Measurements from ENCODE around the gene CERS6.

Gene CERS6

GRCh38 chr2:168462543-168463045 lies 6.5 kb downstream of the CERS6 start:
- in situ Hi-C loops (cut with HindIII; ENCODE audit: low sequenced_read_pairs), result no loop called here
- H3K4me3 ChIP-seq (ENCODE audit: low read depth, low read length), result no peak overlapping the region
- DNase-seq (ENCODE audit: low read depth, low spot score), result no peak

GRCh38 chr2:168465594-168465993 lies 9.5 kb downstream of the CERS6 start:
- no peak for TF ChIP-seq CTCF (IDR thresholded peaks at IDR 0.05; ENCODE audit: low read depth, low read length)

More at GRCh38 chr2:168462543-168463045, 6.5 kb downstream of the CERS6 start:
- TF ChIP-seq CTCF (IDR thresholded peaks at IDR 0.05; ENCODE audit: low read depth, low read length), result no peak

GRCh38 chr2:168466190-168466737 lies 10.2 kb downstream of the CERS6 start:
- no peak for DNase-seq (ENCODE audit: low read depth, low spot score)
- in situ Hi-C loops (cut with HindIII; ENCODE audit: low sequenced_read_pairs), result no loop called here
- no peak for TF ChIP-seq CTCF (IDR thresholded peaks at IDR 0.05; ENCODE audit: low read depth, low read length)
- H3K4me3 ChIP-seq (ENCODE audit: low read depth, low read length), result no peak overlapping the region

More at GRCh38 chr2:168465594-168465993, 9.5 kb downstream of the CERS6 start:
- H3K4me3 ChIP-seq (ENCODE audit: low read depth, low read length), result no peak overlapping the region
- in situ Hi-C loops (cut with HindIII; ENCODE audit: low sequenced_read_pairs), result no loop called here
- DNase-seq (ENCODE audit: low read depth, low spot score), result no peak

- no peak for DNase-seq (ENCODE audit: low read depth, low spot score)
- TF ChIP-seq CTCF (IDR thresholded peaks at IDR 0.05; ENCODE audit: low read depth, low read length), result no peak
- in situ Hi-C loops (cut with HindIII; ENCODE audit: low sequenced_read_pairs), result no loop called here
- H3K4me3 ChIP-seq (ENCODE audit: low read depth, low read length), result no peak overlapping the region
Observed at GRCh38 chr2:168466834-168467565, 10.9 kb downstream of the CERS6 start.

- in situ Hi-C loops (cut with HindIII; ENCODE audit: low sequenced_read_pairs), result no loop called here
- TF ChIP-seq CTCF (IDR thresholded peaks at IDR 0.05; ENCODE audit: low read depth, low read length), result no peak
- DNase-seq (ENCODE audit: low read depth, low spot score), result no peak
- H3K4me3 ChIP-seq (ENCODE audit: low read depth, low read length), result no peak overlapping the region
Observed at GRCh38 chr2:168467729-168468128, 11.7 kb downstream of the CERS6 start.

- no peak for DNase-seq (ENCODE audit: low read depth, low spot score)
- no peak overlapping the region for H3K4me3 ChIP-seq (ENCODE audit: low read depth, low read length)
- no peak for TF ChIP-seq CTCF (IDR thresholded peaks at IDR 0.05; ENCODE audit: low read depth, low read length)
- in situ Hi-C loops (cut with HindIII; ENCODE audit: low sequenced_read_pairs), result no loop called here
Observed at GRCh38 chr2:168468354-168468753, 12.3 kb downstream of the CERS6 start.
